Common myeloid progenitor, CD34-positive (primary cell): ENCODE data around the gene BEGAIN.

ENCODE experiments used
- CTCF ChIA-PET: fragments of 350-600 bp; sonication (Branson Sonifier 250); formaldehyde crosslinking; loops from one replicate; lab custom pipeline; 2021; ENCODE audit warnings: antibody characterized with exemption; lab: Charles Lee
- POLR2A ChIA-PET: fragments of 350-600 bp; sonication (Branson Sonifier 250); formaldehyde crosslinking; loops from one replicate; lab custom pipeline; 2021; ENCODE audit warnings: antibody characterized with exemption; lab: Charles Lee
- DNase-seq, 3 donors: peaks; one replicate each; pipeline versions ENCODE4 v3.0.0 to v3.0.0-alpha.2; 2013
- H3K27ac ChIP-seq, 2 experiments: 1 replicate in 1 of 2; 2 replicates in 1 of 2; pipeline ENCODE4 v1.7.0; 2013; ENCODE audit warnings: inconsistent platforms in 2 of 2, low read length in 2 of 2, mild to moderate bottlenecking in 2 of 2, low read depth in 1 of 2, moderate library complexity in 1 of 2; ENCODE audit not compliant: severe bottlenecking in 2 of 2, insufficient read depth in 1 of 2, poor library complexity in 1 of 2
- H3K27me3 ChIP-seq, 5 experiments: replicated peaks in 2 of 5; 1 replicate in 3 of 5; 2 replicates in 2 of 5; pipeline versions ENCODE4 v1.6.1 to v1.7.0; 2013; ENCODE audit warnings: low read length in 4 of 5, mild to moderate bottlenecking in 2 of 5, moderate library complexity in 2 of 5, inconsistent platforms in 1 of 5; ENCODE audit not compliant: insufficient read depth in 5 of 5, control insufficient read depth in 4 of 5
- H3K36me3 ChIP-seq, 4 experiments: 1 replicate in 2 of 4; 2 replicates in 2 of 4; pipeline versions ENCODE4 v1.6.1 to v1.7.0; 2013; ENCODE audit warnings: low read length in 3 of 4, control low read depth in 1 of 4, mild to moderate bottlenecking in 1 of 4; ENCODE audit not compliant: control insufficient read depth in 4 of 4, insufficient read depth in 4 of 4
- H3K4me1 ChIP-seq, 4 experiments: 1 replicate in 3 of 4; 2 replicates in 1 of 4; pipeline versions ENCODE4 v1.6.1 to v1.7.1; 2013; ENCODE audit warnings: low read length in 3 of 4, mild to moderate bottlenecking in 3 of 4, control low read depth in 1 of 4, inconsistent platforms in 1 of 4, moderate library complexity in 1 of 4; ENCODE audit not compliant: control insufficient read depth in 4 of 4, insufficient read depth in 4 of 4; ENCODE audit errors: control extremely low read depth in 1 of 4
- H3K4me3 ChIP-seq, 7 experiments: 1 replicate in 4 of 7; 2 replicates in 3 of 7; pipeline versions ENCODE4 v1.5.1 to v1.7.0; 2013; ENCODE audit warnings: mild to moderate bottlenecking in 7 of 7, low read length in 6 of 7, moderate library complexity in 6 of 7, inconsistent platforms in 2 of 7, low read depth in 2 of 7, control low read depth in 1 of 7; ENCODE audit not compliant: insufficient read depth in 4 of 7, control insufficient read depth in 1 of 7; ENCODE audit errors: extremely low read depth in 1 of 7
- H3K9me3 ChIP-seq, 5 experiments: 1 replicate in 4 of 5; 2 replicates in 1 of 5; pipeline versions ENCODE4 v1.6.1 to v1.7.1; 2013; ENCODE audit warnings: low read length in 4 of 5, mild to moderate bottlenecking in 2 of 5, inconsistent platforms in 1 of 5, low read depth in 1 of 5, moderate library complexity in 1 of 5; ENCODE audit not compliant: control insufficient read depth in 4 of 5, insufficient read depth in 2 of 5; ENCODE audit errors: control extremely low read depth in 1 of 5
- WGBS: methylation state at CpG from one replicate; pipeline ENCODE4 v1.1.5; 2013; ENCODE audit not compliant: insufficient coverage; 5-methylcytosine and 5-hydroxymethylcytosine counted together

Gene BEGAIN

DNA sequence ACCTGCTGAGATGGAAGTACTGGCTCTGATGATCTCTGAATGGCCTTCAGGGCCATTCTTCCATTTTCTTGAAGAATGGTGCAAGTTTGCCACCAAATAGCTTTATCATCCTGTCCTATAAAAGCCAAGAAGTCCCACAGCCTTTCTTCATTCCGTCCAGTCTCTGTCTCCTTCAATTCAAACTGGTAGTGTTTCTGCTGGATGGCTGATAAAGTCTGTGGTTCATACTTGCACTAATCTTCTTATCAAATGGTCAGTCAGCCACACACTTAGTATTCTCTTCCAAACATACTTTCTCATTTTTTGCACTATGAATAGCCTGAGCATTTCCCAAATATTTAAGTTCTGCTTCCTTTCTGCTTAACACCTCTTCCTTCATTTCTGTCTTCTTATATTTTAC is 39.4 kb upstream of the BEGAIN start:
- ChIA-PET CTCF (interaction anchor here (1.0 to 4.6 kb wide), 3 partner anchors 12 to 102 kb away, joined by 3 to 24 read pairs (median 4); no protein-coding TSS in a partner anchor), POLR2A (interaction anchor here (0.6 kb wide), 1 partner anchor 9 kb away, joined by 11 read pairs; no protein-coding TSS in a partner anchor)
- Histone ChIP-seq H3K27ac (no peak overlapping the region), H3K4me3 (no peak overlapping the region), H3K36me3 (no peaks in the 10 kb centered on the region), H3K9me3 (peaks cover 2 to 8% (median 5%) of the 10 kb centered on the region in 5 experiments), H3K4me1 (peaks cover 0 to 9% (median 1%) of the 10 kb centered on the region in 4 experiments), H3K27me3 (no peaks in the 10 kb centered on the region)
- no peak for DNase-seq
- 100% methylated on average over 1 of the region's 1 CpG for WGBS

GRCh38 chr14:100623961-100624360 is 36.7 kb upstream of the BEGAIN start:
- CTCF ChIA-PET: interaction anchor here (0.7 to 1.7 kb wide), 5 partner anchors 10 to 239 kb away, joined by 3 to 5 read pairs (median 3); no protein-coding TSS in a partner anchor
- DNase-seq: no peak
- 94% methylated on average over 6 of the region's 8 CpGs for WGBS
- no peaks in the 10 kb centered on the region for H3K27me3 ChIP-seq
- no peak overlapping the region for H3K4me3 ChIP-seq
- peaks cover 4 to 25% (median 13%) of the 10 kb centered on the region in 4 experiments for H3K4me1 ChIP-seq
- H3K27ac ChIP-seq: no peak overlapping the region
- POLR2A ChIA-PET: no interaction called here
- H3K9me3 ChIP-seq: peaks cover 2 to 8% (median 5%) of the 10 kb centered on the region in 5 experiments
- no peaks in the 10 kb centered on the region for H3K36me3 ChIP-seq

DNA sequence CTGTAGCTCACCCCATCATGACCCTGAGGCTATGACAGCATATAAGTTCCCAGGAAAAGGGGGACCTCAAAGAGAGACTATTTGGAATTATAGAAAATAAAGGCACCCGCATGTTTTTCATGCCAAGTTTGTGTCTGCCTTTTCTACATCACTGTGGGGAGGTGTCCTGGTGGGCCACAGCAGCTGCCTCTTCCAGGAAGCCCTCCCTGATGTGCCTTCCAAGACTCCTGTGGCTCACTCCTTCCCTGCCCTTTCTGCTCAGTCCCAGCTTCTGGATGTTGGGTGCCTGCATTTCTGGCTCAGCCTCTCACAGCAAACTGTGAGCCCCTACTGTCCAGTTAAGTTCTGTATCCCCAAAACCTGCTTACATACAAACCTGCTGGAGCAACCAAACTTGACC is 36.3 kb upstream of the BEGAIN start:
- ChIA-PET POLR2A (no interaction called here), CTCF (interaction anchor here (0.7 to 1.7 kb wide), 5 partner anchors 11 to 238 kb away, joined by 3 to 5 read pairs (median 3); no protein-coding TSS in a partner anchor)
- no peak for DNase-seq
- Histone ChIP-seq H3K4me3 (no peak overlapping the region), H3K36me3 (no peaks in the 10 kb centered on the region), H3K9me3 (peaks cover 2 to 8% (median 5%) of the 10 kb centered on the region in 5 experiments), H3K27ac (no peak overlapping the region), H3K4me1 (peaks cover 7 to 29% (median 17%) of the 10 kb centered on the region in 4 experiments), H3K27me3 (no peaks in the 10 kb centered on the region)
- WGBS: 100% methylated on average over 1 of the region's 1 CpG

DNA sequence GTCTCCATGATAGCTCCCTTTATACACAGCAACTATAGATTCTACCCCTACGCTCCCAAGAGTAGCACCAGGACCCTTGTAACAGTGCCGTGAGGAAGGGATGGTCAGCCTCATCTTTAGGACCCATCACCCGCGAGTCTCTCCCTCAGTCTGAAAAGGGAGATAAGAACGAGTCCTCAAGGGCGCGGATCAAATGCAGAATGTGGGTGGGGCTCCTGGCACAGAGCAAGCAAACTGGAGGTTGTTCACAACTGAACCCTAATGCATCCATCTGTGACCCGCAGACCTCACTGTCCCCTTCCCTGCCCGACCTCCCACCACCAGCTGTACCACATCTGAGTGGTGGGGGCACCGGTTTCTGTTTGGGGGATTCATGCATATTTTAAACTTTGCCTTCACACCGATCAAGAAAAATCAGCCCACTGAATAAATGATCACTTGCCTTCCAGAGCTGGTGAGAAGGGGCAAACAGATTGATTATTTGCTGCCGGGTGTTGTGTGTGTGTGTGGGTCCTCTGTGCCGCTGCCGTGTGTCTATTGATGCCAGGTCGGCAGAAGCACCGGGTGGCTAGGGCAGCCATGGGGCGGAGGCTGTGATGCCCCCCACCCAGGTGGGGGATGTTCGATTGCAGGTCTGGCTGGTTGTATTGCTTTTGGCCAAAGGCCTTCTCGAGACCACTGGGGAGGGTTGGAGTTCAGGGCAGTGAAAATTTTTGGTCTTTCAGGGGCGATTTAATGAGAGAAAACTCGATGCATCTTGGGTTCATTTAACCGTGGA is 35.7 kb upstream of the BEGAIN start:
- 93% methylated on average over 15 of the region's 22 CpGs for WGBS
- H3K4me3 ChIP-seq: no peak overlapping the region
- ChIA-PET CTCF (interaction anchor here (0.7 to 1.7 kb wide), 5 partner anchors 14 to 238 kb away, joined by 3 to 5 read pairs (median 4); no protein-coding TSS in a partner anchor), POLR2A (no interaction called here)
- no peaks in the 10 kb centered on the region for H3K27me3 ChIP-seq
- H3K4me1 ChIP-seq: peaks cover 7 to 35% (median 23%) of the 10 kb centered on the region in 4 experiments
- no peak for DNase-seq
- H3K9me3 ChIP-seq: peaks cover 2 to 8% (median 5%) of the 10 kb centered on the region in 5 experiments
- no peak overlapping the region for H3K27ac ChIP-seq
- no peaks in the 10 kb centered on the region for H3K36me3 ChIP-seq

DNA sequence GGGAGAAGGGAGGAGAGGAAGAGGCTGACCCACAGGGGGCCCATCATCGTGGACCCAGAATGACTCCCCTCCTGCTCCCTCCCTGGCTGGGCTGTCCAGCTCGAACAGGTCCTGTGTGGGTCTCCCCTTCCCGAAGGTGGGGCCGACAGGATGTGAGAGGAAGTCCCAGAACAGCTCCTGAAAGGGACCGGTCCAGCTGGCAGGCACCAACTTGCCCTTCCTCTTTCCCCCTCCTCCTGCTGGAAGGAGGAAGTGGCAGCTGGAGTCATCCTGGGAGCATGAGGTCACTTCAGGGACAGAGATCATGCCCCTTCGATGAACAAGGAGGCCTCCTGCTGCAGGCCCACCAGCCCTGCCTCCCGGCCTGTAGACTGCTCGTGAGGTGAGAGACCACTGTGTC is 35.0 kb upstream of the BEGAIN start:
- no peak overlapping the region for H3K4me3 ChIP-seq
- H3K27ac ChIP-seq: no peak overlapping the region
- no peak for DNase-seq
- ChIA-PET POLR2A (no interaction called here), CTCF (interaction anchor here (1.5 to 1.7 kb wide), 2 partner anchors 15 to 24 kb away, joined by 5 read pairs; no protein-coding TSS in a partner anchor)
- H3K4me1 ChIP-seq: peaks cover 10 to 42% (median 30%) of the 10 kb centered on the region in 4 experiments
- H3K27me3 ChIP-seq: no peaks in the 10 kb centered on the region
- no peaks in the 10 kb centered on the region for H3K36me3 ChIP-seq
- 70% methylated on average over 3 of the region's 8 CpGs for WGBS
- peaks cover 2 to 8% (median 5%) of the 10 kb centered on the region in 5 experiments for H3K9me3 ChIP-seq

- H3K27me3 ChIP-seq: no peaks in the 10 kb centered on the region
- H3K36me3 ChIP-seq: no peaks in the 10 kb centered on the region
- 85% methylated on average over 13 of the region's 14 CpGs for WGBS
Measured at GRCh38 chr14:100621806-100622205, 34.6 kb upstream of the BEGAIN start.

More at GRCh38 chr14:100621806-100622205, 34.6 kb upstream of the BEGAIN start:
- no peak overlapping the region for H3K4me3 ChIP-seq
- no peak overlapping the region for H3K27ac ChIP-seq
- CTCF ChIA-PET: interaction anchor here (1.5 kb wide), 1 partner anchor 16 kb away, joined by 5 read pairs; no protein-coding TSS in a partner anchor
- peak in 1 of 3 donors; percentile 23 for DNase-seq
- POLR2A ChIA-PET: no interaction called here
- peaks cover 0 to 6% (median 2%) of the 10 kb centered on the region in 5 experiments for H3K9me3 ChIP-seq
- H3K4me1 ChIP-seq: peaks cover 10 to 46% (median 34%) of the 10 kb centered on the region in 4 experiments
